Renal cortex interstitium (tissue), 11 donors: ENCODE data around the gene SLK. TPM values are rescaled to one million over a fixed set of nuclear protein-coding genes. Genes with fewer than 3 reads are reported as not detected.

Experiments
- DNase-seq, 11 donors: peaks; one replicate each; pipeline ENCODE4 v3.0.0-alpha.2; 2013; ENCODE audit warnings: low read depth in 9 of 11, low spot score in 4 of 11; ENCODE audit errors: extremely low read depth in 1 of 11
- polyA plus RNA-seq, 3 donors: library from polyadenylated mRNA; unstranded; fragments of 120-200 nt; gene quantifications; one replicate each; pipeline ENCODE4 v1.2.1, GENCODE V29; 2013; ENCODE audit not compliant: insufficient read length in 3 of 3

Gene SLK
- polyA plus RNA-seq, 3 donors: 56.5 to 68.6 (median 66.2) TPM

GRCh38 chr10:104038958-104039752 is 72.2 kb downstream of the SLK start:
- no peak for DNase-seq

GRCh38 chr10:104040382-104040781 is 73.4 kb downstream of the SLK start:
- no peak for DNase-seq

GRCh38 chr10:104040862-104041789 is 74.2 kb downstream of the SLK start:
- no peak for DNase-seq

GRCh38 chr10:104041891-104042535 is 75.1 kb downstream of the SLK start:
- DNase-seq: no peak

GRCh38 chr10:104043185-104043830 is 76.4 kb downstream of the SLK start:
- DNase-seq: no peak

GRCh38 chr10:104043854-104044253 is 76.9 kb downstream of the SLK start:
- no peak for DNase-seq

GRCh38 chr10:104045151-104046089 is 78.5 kb downstream of the SLK start:
- DNase-seq: peak in 8 of 11 donors; percentile 34 to 55 (median 46)

GRCh38 chr10:104046651-104047050 is 79.7 kb downstream of the SLK start:
- DNase-seq: no peak

GRCh38 chr10:104049504-104050250 is 82.7 kb downstream of the SLK start:
- no peak for DNase-seq

GRCh38 chr10:104052431-104052830 is 85.5 kb downstream of the SLK start:
- no peak for DNase-seq

- no peak for DNase-seq
Measured at GRCh38 chr10:104053201-104053600, 86.3 kb downstream of the SLK start.

GRCh38 chr10:104054430-104054829 is 87.5 kb downstream of the SLK start:
- DNase-seq: no peak

GRCh38 chr10:104056619-104057273 is 89.8 kb downstream of the SLK start:
- no peak for DNase-seq

- DNase-seq: no peak
Measured at GRCh38 chr10:104057717-104058116, 90.8 kb downstream of the SLK start.

GRCh38 chr10:104059364-104059763 is 92.4 kb downstream of the SLK start:
- no peak for DNase-seq

GRCh38 chr10:104061196-104061595 is 94.3 kb downstream of the SLK start:
- DNase-seq: no peak

- DNase-seq: no peak
Measured at GRCh38 chr10:104065748-104066147, 98.8 kb downstream of the SLK start.
